ENCODE results near the gene GPATCH1. TPM values are rescaled to one million over a fixed set of nuclear protein-coding genes. Genes with fewer than 3 reads are reported as not detected.
A peak's percentile ranks its signal among the peaks of the same experiment; 100 is the strongest.
"Not testable (repeated sequence)": the region's sequence is repeated elsewhere in the genome, so short reads cannot be mapped to it uniquely, and the experiment has no call there.

GPATCH1 gene
- total RNA-seq, 2 donors from 2014 or later: 11.6 to 18.9 TPM

GRCh38 chr19:33108161-33108560 lies 27.2 kb downstream of the GPATCH1 start:
- Mint-ChIP-seq H3K27me3 (ENCODE audit: low read depth) (no peaks in the 10 kb centered on the region), H3K27ac (no peak overlapping the region), H3K9me3 (no peaks in the 10 kb centered on the region), H3K4me3 (no peak overlapping the region), H3K36me3 (ENCODE audit: insufficient read depth in 2 of 2) (peaks cover 1 to 13% of the 10 kb centered on the region in 2 donors), H3K4me1 (ENCODE audit: low read depth) (no peaks in the 10 kb centered on the region)
- no peak for ATAC-seq (replicated peaks in 1 of 2)
- DNase-seq: no peak

GRCh38 chr19:33110137-33110910 lies 29.3 kb downstream of the GPATCH1 start:
- Mint-ChIP-seq H3K36me3 (ENCODE audit: insufficient read depth in 2 of 2) (peaks cover 1 to 19% of the 10 kb centered on the region in 2 donors), H3K4me3 (no peak overlapping the region), H3K4me1 (ENCODE audit: low read depth) (no peaks in the 10 kb centered on the region), H3K27me3 (ENCODE audit: low read depth) (no peaks in the 10 kb centered on the region), H3K9me3 (no peaks in the 10 kb centered on the region), H3K27ac (no peak overlapping the region)
- ATAC-seq (replicated peaks in 1 of 2): no peak
- no peak for DNase-seq

GRCh38 chr19:33111587-33111986 lies 30.6 kb downstream of the GPATCH1 start:
- Mint-ChIP-seq H3K27me3 (ENCODE audit: low read depth) (no peaks in the 10 kb centered on the region), H3K4me1 (ENCODE audit: low read depth) (no peaks in the 10 kb centered on the region), H3K27ac (no peak overlapping the region), H3K4me3 (no peak overlapping the region), H3K9me3 (no peaks in the 10 kb centered on the region), H3K36me3 (ENCODE audit: insufficient read depth in 2 of 2) (peaks cover 1 to 25% of the 10 kb centered on the region in 2 donors)
- no peak for ATAC-seq (replicated peaks in 1 of 2)
- no peak for DNase-seq

GRCh38 chr19:33114312-33114711 lies 33.3 kb downstream of the GPATCH1 start:
- ATAC-seq (replicated peaks in 1 of 2): no peak
- H3K36me3 Mint-ChIP-seq (ENCODE audit: insufficient read depth in 2 of 2): peaks cover 2 to 28% of the 10 kb centered on the region in 2 donors
- H3K4me3 Mint-ChIP-seq: no peak overlapping the region
- H3K27ac Mint-ChIP-seq: no peak overlapping the region
- H3K9me3 Mint-ChIP-seq: no peaks in the 10 kb centered on the region
- H3K27me3 Mint-ChIP-seq (ENCODE audit: low read depth): no peaks in the 10 kb centered on the region
- DNase-seq: no peak
- no peaks in the 10 kb centered on the region for H3K4me1 Mint-ChIP-seq (ENCODE audit: low read depth)

- DNase-seq (no peak), ATAC-seq (replicated peaks in 1 of 2) (no peak)
- Mint-ChIP-seq H3K27me3 (ENCODE audit: low read depth) (no peaks in the 10 kb centered on the region), H3K4me1 (ENCODE audit: low read depth) (no peaks in the 10 kb centered on the region), H3K27ac (no peak overlapping the region), H3K36me3 (ENCODE audit: insufficient read depth in 2 of 2) (peaks cover 2 to 29% of the 10 kb centered on the region in 2 donors), H3K9me3 (no peaks in the 10 kb centered on the region), H3K4me3 (no peak overlapping the region)
Observed at GRCh38 chr19:33117501-33117900, 36.5 kb downstream of the GPATCH1 start.

- H3K27ac Mint-ChIP-seq: no peak overlapping the region
Observed at GRCh38 chr19:33118643-33119042, 37.7 kb downstream of the GPATCH1 start.

GRCh38 chr19:33124207-33125098 lies 43.5 kb downstream of the GPATCH1 start:
- H3K4me1 Mint-ChIP-seq (ENCODE audit: low read depth): peaks cover 7% of the 10 kb centered on the region
- H3K4me3 Mint-ChIP-seq: no peak overlapping the region

More at GRCh38 chr19:33118643-33119042, 37.7 kb downstream of the GPATCH1 start:
- no peak for ATAC-seq (replicated peaks in 1 of 2)
- Mint-ChIP-seq H3K4me1 (ENCODE audit: low read depth) (no peaks in the 10 kb centered on the region), H3K9me3 (no peaks in the 10 kb centered on the region), H3K4me3 (no peak overlapping the region), H3K36me3 (ENCODE audit: insufficient read depth in 2 of 2) (peaks cover 2 to 27% of the 10 kb centered on the region in 2 donors), H3K27me3 (ENCODE audit: low read depth) (no peaks in the 10 kb centered on the region)
- no peak for DNase-seq

GRCh38 chr19:33125929-33126388 lies 45.0 kb downstream of the GPATCH1 start:
- Mint-ChIP-seq H3K27me3 (ENCODE audit: low read depth) (no peaks in the 10 kb centered on the region), H3K36me3 (ENCODE audit: insufficient read depth in 2 of 2) (peaks cover 4 to 15% of the 10 kb centered on the region in 2 donors), H3K27ac (no peak overlapping the region), H3K9me3 (no peaks in the 10 kb centered on the region), H3K4me1 (ENCODE audit: low read depth) (peaks cover 7% of the 10 kb centered on the region), H3K4me3 (no peak overlapping the region)
- DNase-seq: peak; percentile 51 to 58
- peak; percentile 72 to 77 for ATAC-seq (replicated peaks in 1 of 2)

More at GRCh38 chr19:33124207-33125098, 43.5 kb downstream of the GPATCH1 start:
- Mint-ChIP-seq H3K27me3 (ENCODE audit: low read depth) (no peaks in the 10 kb centered on the region), H3K36me3 (ENCODE audit: insufficient read depth in 2 of 2) (peaks cover 4 to 15% of the 10 kb centered on the region in 2 donors), H3K9me3 (no peaks in the 10 kb centered on the region), H3K27ac (no peak overlapping the region)
- no peak for ATAC-seq (replicated peaks in 1 of 2)
- DNase-seq: no peak

GRCh38 chr19:33126712-33127111 lies 45.7 kb downstream of the GPATCH1 start:
- DNase-seq; H3K27ac Mint-ChIP-seq; H3K4me1 Mint-ChIP-seq (ENCODE audit: low read depth); H3K4me3 Mint-ChIP-seq; H3K27me3 Mint-ChIP-seq (ENCODE audit: low read depth); ATAC-seq (replicated peaks in 1 of 2); H3K9me3 Mint-ChIP-seq: not testable (repeated sequence)
- H3K36me3 Mint-ChIP-seq (ENCODE audit: insufficient read depth in 2 of 2): peaks cover 4 to 12% of the 10 kb centered on the region in 2 donors

GRCh38 chr19:33129901-33130300 lies 48.9 kb downstream of the GPATCH1 start:
- ATAC-seq (replicated peaks in 1 of 2): no peak
- H3K27ac Mint-ChIP-seq: no peak overlapping the region
- H3K4me3 Mint-ChIP-seq: no peak overlapping the region

GRCh38 chr19:33130433-33130832 lies 49.5 kb downstream of the GPATCH1 start:
- ATAC-seq (replicated peaks in 1 of 2) (no peak), DNase-seq (no peak)
- Mint-ChIP-seq H3K27me3 (ENCODE audit: low read depth) (no peaks in the 10 kb centered on the region), H3K36me3 (ENCODE audit: insufficient read depth in 2 of 2) (peaks cover 4 to 10% of the 10 kb centered on the region in 2 donors), H3K9me3 (no peaks in the 10 kb centered on the region), H3K27ac (peak overlapping the region; percentile 76), H3K4me3 (no peak overlapping the region), H3K4me1 (ENCODE audit: low read depth) (peaks cover 7% of the 10 kb centered on the region)

More at GRCh38 chr19:33129901-33130300, 48.9 kb downstream of the GPATCH1 start:
- peaks cover 4 to 10% of the 10 kb centered on the region in 2 donors for H3K36me3 Mint-ChIP-seq (ENCODE audit: insufficient read depth in 2 of 2)
- no peaks in the 10 kb centered on the region for H3K9me3 Mint-ChIP-seq
- no peak for DNase-seq
- H3K4me1 Mint-ChIP-seq (ENCODE audit: low read depth): peaks cover 7% of the 10 kb centered on the region
- H3K27me3 Mint-ChIP-seq (ENCODE audit: low read depth): no peaks in the 10 kb centered on the region

- H3K27ac Mint-ChIP-seq: no peak within 1 kb of the TSS
- peaks cover 6% of the 10 kb centered on the region for H3K4me1 Mint-ChIP-seq (ENCODE audit: low read depth)
Observed at GRCh38 chr19:33132021-33132420, 51.0 kb downstream of the GPATCH1 start, which contains the start of gene WDR88. WDR88 (plus strand) TSS chr19:33132114; CDS start chr19:33132170, 56 bp downstream.

GRCh38 chr19:33132425-33132824 lies 51.4 kb downstream of the GPATCH1 start:
- Mint-ChIP-seq H3K27ac (no peak overlapping the region), H3K4me3 (no peak overlapping the region), H3K9me3 (no peaks in the 10 kb centered on the region), H3K27me3 (ENCODE audit: low read depth) (no peaks in the 10 kb centered on the region), H3K4me1 (ENCODE audit: low read depth) (peaks cover 6% of the 10 kb centered on the region), H3K36me3 (ENCODE audit: insufficient read depth in 2 of 2) (peaks cover 4 to 5% of the 10 kb centered on the region in 2 donors)
- ATAC-seq (replicated peaks in 1 of 2) (no peak), DNase-seq (no peak)

More at GRCh38 chr19:33132021-33132420, 51.0 kb downstream of the GPATCH1 start, which contains the start of gene WDR88:
- Mint-ChIP-seq H3K4me3 (no peak within 1 kb of the TSS), H3K27me3 (ENCODE audit: low read depth) (no peaks in the 10 kb centered on the region), H3K36me3 (ENCODE audit: insufficient read depth in 2 of 2) (peaks cover 4 to 5% of the 10 kb centered on the region in 2 donors), H3K9me3 (no peaks in the 10 kb centered on the region)
- DNase-seq: no peak
- ATAC-seq (replicated peaks in 1 of 2): no peak

All from activated T-cell treated with anti-CD3 and anti-CD28 coated beads, Interleukin-2, amount 50 U/mL, for 72 hours (primary cell).